ENCODE data around the gene PIK3C3.

DNA sequence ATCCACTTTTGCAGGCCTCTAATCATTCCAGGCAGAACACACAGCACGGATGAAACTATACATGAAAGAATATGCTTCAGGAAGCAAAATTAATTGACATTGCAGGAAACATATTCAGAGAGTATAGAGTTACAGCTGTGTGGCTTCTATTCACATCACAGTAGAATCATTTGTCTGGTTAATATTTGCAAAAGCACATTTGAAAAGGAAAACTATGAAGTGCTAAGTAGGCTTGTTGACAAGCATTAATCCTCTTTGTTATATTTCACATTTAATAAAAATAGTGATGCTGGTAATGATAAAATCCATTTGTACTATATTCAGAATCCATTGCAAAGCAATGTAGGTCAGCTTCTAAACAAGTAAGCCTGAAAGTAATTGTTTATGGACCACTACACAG lies 32.2 kb upstream of the PIK3C3 start:
- no peak for TF ChIP-seq POLR2A (IDR thresholded peaks at IDR 0.05)
- TF ChIP-seq, protein P1, sequence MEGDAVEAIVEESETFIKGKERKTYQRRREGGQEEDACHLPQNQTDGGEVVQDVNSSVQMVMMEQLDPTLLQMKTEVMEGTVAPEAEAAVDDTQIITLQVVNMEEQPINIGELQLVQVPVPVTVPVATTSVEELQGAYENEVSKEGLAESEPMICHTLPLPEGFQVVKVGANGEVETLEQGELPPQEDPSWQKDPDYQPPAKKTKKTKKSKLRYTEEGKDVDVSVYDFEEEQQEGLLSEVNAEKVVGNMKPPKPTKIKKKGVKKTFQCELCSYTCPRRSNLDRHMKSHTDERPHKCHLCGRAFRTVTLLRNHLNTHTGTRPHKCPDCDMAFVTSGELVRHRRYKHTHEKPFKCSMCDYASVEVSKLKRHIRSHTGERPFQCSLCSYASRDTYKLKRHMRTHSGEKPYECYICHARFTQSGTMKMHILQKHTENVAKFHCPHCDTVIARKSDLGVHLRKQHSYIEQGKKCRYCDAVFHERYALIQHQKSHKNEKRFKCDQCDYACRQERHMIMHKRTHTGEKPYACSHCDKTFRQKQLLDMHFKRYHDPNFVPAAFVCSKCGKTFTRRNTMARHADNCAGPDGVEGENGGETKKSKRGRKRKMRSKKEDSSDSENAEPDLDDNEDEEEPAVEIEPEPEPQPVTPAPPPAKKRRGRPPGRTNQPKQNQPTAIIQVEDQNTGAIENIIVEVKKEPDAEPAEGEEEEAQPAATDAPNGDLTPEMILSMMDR (IDR thresholded peaks at IDR 0.05): no peak

Data from ovary (tissue), 3 donors.